IMR-90 (cell line): ENCODE results near the gene CWC27. TPM values are rescaled to one million over a fixed set of nuclear protein-coding genes. Genes with fewer than 3 reads are reported as not detected.

Source experiments
- ATAC-seq: fragments of 200-7000 bp; cut with Tn5 transposase; 2 replicates; pipeline ENCODE4 v1.9.1; 2020; ENCODE audit warnings: low read depth, mild to moderate bottlenecking, moderate library complexity
- BruUV-seq: library from RNA; stranded (reverse); fragments of 400-500 nt; replicated peaks from 2 replicates; lab custom pipeline; 2021; lab: Mats Ljungman, UMichigan
- CTCF ChIA-PET: fragments of 300-600 bp; formaldehyde crosslinking; extraction: SDS; loops from one replicate; lab custom pipeline; 2021; ENCODE audit warnings: antibody characterized with exemption; lab: Yijun Ruan, JAX
- POLR2A ChIA-PET: fragments of 300-600 bp; sonication (Branson Sonifier 250); formaldehyde crosslinking; loops from one replicate; lab custom pipeline; 2022; ENCODE audit warnings: antibody characterized with exemption; ENCODE audit not compliant: unreplicated experiment; lab: Charles Lee
- DNase-seq: peaks from one replicate; pipeline ENCODE4 v3.0.0; 2013
- H2AFZ ChIP-seq: replicated peaks from 2 replicates; pipeline ENCODE3; 2013; ENCODE audit warnings: low read length, mild to moderate bottlenecking; ENCODE audit not compliant: poor library complexity
- H2AK5ac ChIP-seq: 2 replicates; pipeline ENCODE4 v1.6.1; 2013; ENCODE audit warnings: low read depth, low read length, inconsistent platforms
- H2AK9ac ChIP-seq: replicated peaks from 2 replicates; pipeline ENCODE3; 2013; ENCODE audit warnings: mild to moderate bottlenecking, low read depth, low read length, moderate library complexity; ENCODE audit not compliant: poor library complexity
- H2BK120ac ChIP-seq: 2 replicates; pipeline ENCODE4 v1.6.1; 2013; ENCODE audit warnings: low read depth, low read length, inconsistent platforms
- H2BK15ac ChIP-seq: 3 replicates; pipeline ENCODE4 v1.6.1; 2013; ENCODE audit warnings: low read depth, low read length, inconsistent platforms
- H2BK20ac ChIP-seq: 2 replicates; pipeline ENCODE4 v1.6.1; 2013; ENCODE audit warnings: low read depth, mild to moderate bottlenecking, inconsistent platforms, low read length, moderate library complexity
- H2BK5ac ChIP-seq: 2 replicates; pipeline ENCODE4 v1.6.1; 2013; ENCODE audit warnings: mild to moderate bottlenecking, low read depth, low read length, inconsistent platforms; ENCODE audit not compliant: poor library complexity, severe bottlenecking
- H3K14ac ChIP-seq: replicated peaks from 2 replicates; pipeline ENCODE4 v1.6.1; 2013; ENCODE audit warnings: low read depth, low read length, inconsistent platforms
- H3K18ac ChIP-seq: 2 replicates; pipeline ENCODE4 v1.6.1; 2013; ENCODE audit warnings: low read depth, low read length, control low read depth
- H3K23ac ChIP-seq: 2 replicates; pipeline ENCODE4 v1.6.1; 2013; ENCODE audit warnings: low read depth, low read length, inconsistent platforms
- H3K27ac ChIP-seq: 2 replicates; pipeline ENCODE4 v1.5.1; 2013; ENCODE audit warnings: mild to moderate bottlenecking, control low read depth, low read length; ENCODE audit not compliant: insufficient read depth
- H3K27me3 ChIP-seq: 2 replicates; pipeline ENCODE4 v1.6.1; 2013; ENCODE audit warnings: low read length; ENCODE audit not compliant: control insufficient read depth, insufficient read depth
- H3K36me3 ChIP-seq: 2 replicates; pipeline ENCODE4 v1.6.1; 2013; ENCODE audit warnings: low read length, mixed read lengths; ENCODE audit not compliant: control insufficient read depth, insufficient read depth
- H3K4ac ChIP-seq: 2 replicates; pipeline ENCODE4 v1.6.1; 2013; ENCODE audit warnings: low read depth, low read length, inconsistent platforms
- H3K4me1 ChIP-seq: 2 replicates; pipeline ENCODE4 v1.6.1; 2013; ENCODE audit warnings: low read length, mixed read lengths; ENCODE audit not compliant: control insufficient read depth, insufficient read depth
- H3K4me2 ChIP-seq: 2 replicates; pipeline ENCODE4 v1.6.1; 2013; ENCODE audit warnings: low read depth, mild to moderate bottlenecking, control low read depth, low read length, moderate library complexity
- H3K4me3 ChIP-seq: 2 replicates; pipeline ENCODE4 v1.5.1; 2013; ENCODE audit warnings: low read depth, mild to moderate bottlenecking, control low read depth, low read length, moderate library complexity; ENCODE audit not compliant: insufficient read depth
- H3K56ac ChIP-seq: 2 replicates; pipeline ENCODE4 v1.6.1; 2013; ENCODE audit warnings: low read length, inconsistent platforms; ENCODE audit not compliant: insufficient read depth; ENCODE audit errors: extremely low read depth
- H3K79me1 ChIP-seq, 2 experiments: 2 replicates each; pipeline ENCODE4 v1.6.1; 2013; ENCODE audit warnings: low read length in 2 of 2, inconsistent platforms in 1 of 2, low read depth in 1 of 2
- H3K9ac ChIP-seq: 2 replicates; pipeline ENCODE4 v1.6.1; 2013; ENCODE audit warnings: low read depth, low read length, control low read depth
- H3K9me1 ChIP-seq: 2 replicates; pipeline ENCODE4 v1.6.1; 2013; ENCODE audit warnings: low read length, inconsistent platforms; ENCODE audit not compliant: insufficient read depth
- H3K9me3 ChIP-seq: 2 replicates; pipeline ENCODE4 v1.6.1; 2013; ENCODE audit warnings: low read length; ENCODE audit not compliant: control insufficient read depth, insufficient read depth
- H4K20me1 ChIP-seq: 2 replicates; pipeline ENCODE4 v1.6.1; 2013; ENCODE audit warnings: low read length, inconsistent platforms; ENCODE audit not compliant: insufficient read depth
- H4K5ac ChIP-seq: 2 replicates; pipeline ENCODE4 v1.6.1; 2013; ENCODE audit warnings: mild to moderate bottlenecking, low read depth, low read length, control low read depth
- H4K8ac ChIP-seq, 2 experiments: 2 replicates each; pipeline ENCODE4 v1.6.1; 2013; ENCODE audit warnings: low read depth in 2 of 2, low read length in 2 of 2, control low read depth in 1 of 2, inconsistent platforms in 1 of 2
- H4K91ac ChIP-seq: 2 replicates; pipeline ENCODE4 v1.6.1; 2013; ENCODE audit warnings: low read depth, low read length, inconsistent platforms; ENCODE audit not compliant: insufficient read depth
- BHLHE40 ChIP-seq: fragments of 150-350 bp; IDR thresholded peaks from 2 replicates; pipeline ENCODE4 v1.6.1; 2016; ENCODE audit warnings: mild to moderate bottlenecking, low read depth, low read length
- CEBPB ChIP-seq: IDR thresholded peaks from 2 replicates; pipeline ENCODE4 v1.6.1; 2012; ENCODE audit warnings: low read depth, low read length, improper control_type of control experiment
- CHD1 ChIP-seq: IDR thresholded peaks from 2 replicates; pipeline ENCODE4 v1.6.1; 2012; ENCODE audit warnings: low read depth, low read length, improper control_type of control experiment
- CTCF ChIP-seq: conservative IDR thresholded peaks from 2 replicates; pipeline ENCODE4 v1.5.1; 2012; ENCODE audit warnings: mild to moderate bottlenecking, low read depth, low read length, improper control_type of control experiment
- FOS ChIP-seq: fragments of 150-350 bp; IDR thresholded peaks from 2 replicates; pipeline ENCODE4 v1.6.1; 2016; ENCODE audit warnings: low read depth, low read length
- MAFK ChIP-seq: IDR thresholded peaks from 2 replicates; pipeline ENCODE4 v1.6.1; 2012; ENCODE audit warnings: low read depth, low read length, improper control_type of control experiment
- MXI1 ChIP-seq: IDR thresholded peaks from 2 replicates; pipeline ENCODE4 v1.6.1; 2012; ENCODE audit warnings: low read depth, mild to moderate bottlenecking, low read length, moderate library complexity, borderline replicate concordance
- NFE2L2 ChIP-seq: fragments of 150-350 bp; IDR thresholded peaks from 2 replicates; pipeline ENCODE4 v1.6.1; 2016; ENCODE audit warnings: low read depth, mild to moderate bottlenecking, low read length
- POLR2A ChIP-seq: IDR thresholded peaks from 2 replicates; pipeline ENCODE4 v1.6.1; 2012; ENCODE audit warnings: mild to moderate bottlenecking, low read depth, low read length
- RAD21 ChIP-seq: IDR thresholded peaks from 2 replicates; pipeline ENCODE4 v1.6.1; 2012; ENCODE audit warnings: low read length, improper control_type of control experiment
- RCOR1 ChIP-seq: IDR thresholded peaks from 2 replicates; pipeline ENCODE4 v1.6.1; 2012; ENCODE audit warnings: mild to moderate bottlenecking, low read length, improper control_type of control experiment; ENCODE audit not compliant: insufficient replicate concordance
- RFX5 ChIP-seq: IDR thresholded peaks from 2 replicates; pipeline ENCODE4 v1.8.0; 2012; ENCODE audit warnings: low read depth, mild to moderate bottlenecking, low read length, moderate library complexity
- SMC3 ChIP-seq: fragments of 150-350 bp; IDR thresholded peaks from 2 replicates; pipeline ENCODE4 v1.6.1; 2016; ENCODE audit warnings: low read depth, mild to moderate bottlenecking, antibody characterized with exemption, low read length, moderate library complexity
- WGBS, 2 experiments: methylation state at CpG; one replicate each; pipeline versions ENCODE4 v1.1.5 to v1.1.7; 2013; ENCODE audit warnings: missing lambda C conversion rate in 2 of 2; ENCODE audit not compliant: insufficient read length in 1 of 2; ENCODE audit errors: extremely low coverage in 2 of 2; 5-methylcytosine and 5-hydroxymethylcytosine counted together
- dilution Hi-C: fragments of 300-500 bp; cut with HindIII; formaldehyde crosslinking; loops from one replicate; pipeline ENCODE4 v1.14.3; 2018; ENCODE audit warnings: low sequenced_read_pairs; ENCODE audit not compliant: unreplicated experiment
- in situ Hi-C: fragments of 300-500 bp; cut with MboI; formaldehyde crosslinking; loops from 3 replicates; pipeline ENCODE4 v1.14.3; 2019; ENCODE audit warnings: low sequenced_read_pairs, inconsistent platforms, mixed read lengths
- intact Hi-C: fragments of 100-400 bp; cut with micrococcal nuclease; formaldehyde crosslinking; loops from 2 replicates; pipeline ENCODE4 v1.10.0; 2022
- polyA plus RNA-seq, 3 experiments: library from polyadenylated mRNA; depleted of rRNA; stranded (reverse); fragments of >200 nt; gene quantifications; 2 replicates each; pipeline ENCODE4 v1.2.3, GENCODE V29; 2012; ENCODE audit warnings: low replicate concordance in 1 of 3
- total RNA-seq: library from RNA; depleted of rRNA; stranded (reverse); fragments of >200 nt; gene quantifications from 2 replicates; pipeline ENCODE4 v1.2.3, GENCODE V29; 2012
- TF ChIP-seq, protein P1 (sequence below): fragments of 150-350 bp; IDR thresholded peaks from 2 replicates; pipeline ENCODE4 v1.6.1; 2017; ENCODE audit warnings: mild to moderate bottlenecking, antibody characterized with exemption, low read length, low read depth
- TF ChIP-seq, protein P2 (sequence below): fragments of 150-350 bp; IDR thresholded peaks from 2 replicates; pipeline ENCODE4 v1.6.1; 2016; ENCODE audit warnings: low read depth, mild to moderate bottlenecking, low read length, moderate library complexity, borderline replicate concordance

CWC27 gene
- total and polyA plus RNA-seq, 2 of the 4 experiments (the other 2 are of a cell fraction) = 13.3 to 17.1 TPM

GRCh38 chr5:64811050-64811640, 42.4 kb downstream of the CWC27 start:
- H3K9me3 ChIP-seq = no peaks in the 10 kb centered on the region
- peak; percentile 81 for DNase-seq
- no peaks in the 10 kb centered on the region for H3K9me1 ChIP-seq
- no peak overlapping the region for H3K9ac ChIP-seq
- H3K27ac ChIP-seq = no peak overlapping the region
- no peaks in the 10 kb centered on the region for H3K27me3 ChIP-seq
- H3K79me1 ChIP-seq = no peaks in the 10 kb centered on the region; a peak in 1 of 4 replicates
- peaks cover under 1% of the 10 kb centered on the region; the same call in 1 of the 2 replicates for H3K36me3 ChIP-seq
- H4K91ac ChIP-seq = no peak overlapping the region
- ChIA-PET CTCF (interaction anchor here (0.6 to 1.4 kb wide), 8 partner anchors 10 to 688 kb away, joined by 3 to 9 read pairs (median 3); no protein-coding TSS in a partner anchor), POLR2A (interaction anchor here (0.7 kb wide), 1 partner anchor 673 kb away, joined by 3 read pairs; no protein-coding TSS in a partner anchor)
- H2BK5ac ChIP-seq = peak overlapping the region; percentile 61
- BruUV-seq = no TSS peak
- H3K18ac ChIP-seq = no peak overlapping the region
- H2BK20ac ChIP-seq = no peak overlapping the region
- in situ Hi-C loops (loop anchor here (5.0 to 10.0 kb wide), 3 partner anchors 144 to 671 kb away; partner anchors contain the start of gene ADAMTS6), intact Hi-C loops (loop anchor here (1.0 to 10.0 kb wide), 6 partner anchors 148 to 764 kb away; no protein-coding TSS in a partner anchor), dilution Hi-C loops (no loop called here)
- H2BK15ac ChIP-seq = no peak overlapping the region
- no peak overlapping the region for H3K56ac ChIP-seq
- H3K4me1 ChIP-seq = no peaks in the 10 kb centered on the region
- H2AK9ac ChIP-seq = no peak overlapping the region
- H3K4ac ChIP-seq = no peak overlapping the region
- no CpG with 5 or more reads among the region's 1 CpG for WGBS, 2 experiments
- no peak overlapping the region for H3K4me2 ChIP-seq
- no peak overlapping the region for H2BK120ac ChIP-seq
- no peak overlapping the region for H3K23ac ChIP-seq
- peak overlapping the region in 1 of 2 experiments; percentile 6; a peak in 1 of 4 replicates for H4K8ac ChIP-seq
- H3K14ac ChIP-seq = no peak overlapping the region
- H4K5ac ChIP-seq = no peak overlapping the region
- no peak overlapping the region for H2AFZ ChIP-seq
- H4K20me1 ChIP-seq = no peaks in the 10 kb centered on the region
- no peak overlapping the region for H2AK5ac ChIP-seq
- ATAC-seq = peak; percentile 77
- H3K4me3 ChIP-seq = no peak overlapping the region
- TF ChIP-seq RCOR1 (no peak), MXI1 (no peak), CEBPB (peak; percentile 27; the same call in 1 of the 2 replicates), CTCF (peak; percentile 81), FOS (no peak), NFE2L2 (no peak), BHLHE40 (no peak), RFX5 (no peak), POLR2A (0 out of 2 replicates have a peak, but pooled peaks have one; percentile 30), CHD1 (no peak), SMC3 (peak; percentile 76), RAD21 (peak; percentile 89), MAFK (no peak)
- TF ChIP-seq, protein P1, sequence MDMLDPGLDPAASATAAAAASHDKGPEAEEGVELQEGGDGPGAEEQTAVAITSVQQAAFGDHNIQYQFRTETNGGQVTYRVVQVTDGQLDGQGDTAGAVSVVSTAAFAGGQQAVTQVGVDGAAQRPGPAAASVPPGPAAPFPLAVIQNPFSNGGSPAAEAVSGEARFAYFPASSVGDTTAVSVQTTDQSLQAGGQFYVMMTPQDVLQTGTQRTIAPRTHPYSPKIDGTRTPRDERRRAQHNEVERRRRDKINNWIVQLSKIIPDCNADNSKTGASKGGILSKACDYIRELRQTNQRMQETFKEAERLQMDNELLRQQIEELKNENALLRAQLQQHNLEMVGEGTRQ = no peak
- TF ChIP-seq, protein P2, sequence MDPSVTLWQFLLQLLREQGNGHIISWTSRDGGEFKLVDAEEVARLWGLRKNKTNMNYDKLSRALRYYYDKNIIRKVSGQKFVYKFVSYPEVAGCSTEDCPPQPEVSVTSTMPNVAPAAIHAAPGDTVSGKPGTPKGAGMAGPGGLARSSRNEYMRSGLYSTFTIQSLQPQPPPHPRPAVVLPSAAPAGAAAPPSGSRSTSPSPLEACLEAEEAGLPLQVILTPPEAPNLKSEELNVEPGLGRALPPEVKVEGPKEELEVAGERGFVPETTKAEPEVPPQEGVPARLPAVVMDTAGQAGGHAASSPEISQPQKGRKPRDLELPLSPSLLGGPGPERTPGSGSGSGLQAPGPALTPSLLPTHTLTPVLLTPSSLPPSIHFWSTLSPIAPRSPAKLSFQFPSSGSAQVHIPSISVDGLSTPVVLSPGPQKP = no peak
